GM23338 (cell line): Measurements from ENCODE around the gene KBTBD4. TPM values are rescaled to one million over a fixed set of nuclear protein-coding genes. Genes with fewer than 3 reads are reported as not detected.

Experiments
- ATAC-seq: fragments of 200-7000 bp; cut with Tn5 transposase; 3 replicates; pipeline ENCODE4 v1.9.1; 2020
- DNase-seq: peaks from one replicate; pipeline ENCODE4 v3.0.0-alpha.2; 2015; ENCODE audit warnings: low spot score
- H2AFZ ChIP-seq: fragments of 200-600 bp; sonication (generic); 2 replicates; pipeline ENCODE4 v1.8.0; 2016; ENCODE audit warnings: antibody characterized with exemption, mild to moderate bottlenecking, moderate library complexity
- H3F3A ChIP-seq: fragments of 200-600 bp; sonication (generic); replicated peaks from 2 replicates; pipeline ENCODE4 v1.8.0; 2017; ENCODE audit warnings: antibody characterized with exemption, mixed run types, low read depth
- H3K27ac ChIP-seq: fragments of 200-600 bp; sonication (generic); 2 replicates; pipeline ENCODE4 v1.6.1; 2016; ENCODE audit warnings: low read depth
- H3K27me3 ChIP-seq: fragments of 200-600 bp; sonication (generic); 2 replicates; pipeline ENCODE4 v1.8.0; 2016; ENCODE audit warnings: mild to moderate bottlenecking, mixed run types, moderate library complexity; ENCODE audit not compliant: insufficient read depth
- H3K36me3 ChIP-seq: fragments of 200-600 bp; sonication (generic); 2 replicates; pipeline ENCODE4 v1.8.0; 2016; ENCODE audit warnings: mild to moderate bottlenecking; ENCODE audit not compliant: insufficient read depth
- H3K4me1 ChIP-seq: fragments of 200-600 bp; sonication (generic); 2 replicates; pipeline ENCODE4 v1.8.0; 2016; ENCODE audit warnings: mild to moderate bottlenecking, moderate library complexity; ENCODE audit not compliant: insufficient read depth
- H3K4me2 ChIP-seq: fragments of 200-600 bp; sonication (generic); 2 replicates; pipeline ENCODE4 v1.7.1; 2017; ENCODE audit warnings: mixed run types
- H3K4me3 ChIP-seq: fragments of 200-600 bp; sonication (generic); 2 replicates; pipeline ENCODE4 v1.6.1; 2016; ENCODE audit warnings: mixed run types
- H3K79me2 ChIP-seq: fragments of 200-600 bp; sonication (generic); replicated peaks from 2 replicates; pipeline ENCODE4 v1.8.0; 2017; ENCODE audit warnings: mild to moderate bottlenecking; ENCODE audit not compliant: insufficient read depth
- H3K9me2 ChIP-seq: fragments of 200-600 bp; sonication (generic); 2 replicates; pipeline ENCODE4 v1.8.0; 2017; ENCODE audit not compliant: insufficient read depth
- H4K20me1 ChIP-seq: fragments of 200-600 bp; sonication (generic); replicated peaks from 2 replicates; pipeline ENCODE4 v1.8.0; 2017; ENCODE audit warnings: mild to moderate bottlenecking; ENCODE audit not compliant: insufficient read depth
- H3K27ac Mint-ChIP-seq: 2 replicates; pipeline ENCODE4 v1.8.0; 2020; ENCODE audit warnings: inconsistent platforms, mild to moderate bottlenecking, moderate library complexity, mixed read lengths
- H3K27me3 Mint-ChIP-seq: 3 replicates; pipeline ENCODE4 v1.8.0; 2022; ENCODE audit warnings: low read depth, mild to moderate bottlenecking, moderate library complexity, mixed read lengths, inconsistent platforms; ENCODE audit not compliant: insufficient read depth, poor library complexity
- H3K36me3 Mint-ChIP-seq: 3 replicates; pipeline ENCODE4 v1.8.0; 2021; ENCODE audit warnings: low read depth, mild to moderate bottlenecking, inconsistent platforms, moderate library complexity, mixed read lengths
- H3K4me1 Mint-ChIP-seq: 3 replicates; pipeline ENCODE4 v1.8.0; 2020; ENCODE audit warnings: mild to moderate bottlenecking, inconsistent platforms, mixed read lengths
- H3K4me3 Mint-ChIP-seq: 3 replicates; pipeline ENCODE4 v1.8.0; 2021; ENCODE audit warnings: moderate library complexity, mild to moderate bottlenecking, inconsistent platforms, mixed read lengths
- H3K9me3 Mint-ChIP-seq: 3 replicates; pipeline ENCODE4 v1.8.0; 2020; ENCODE audit warnings: moderate library complexity, mild to moderate bottlenecking, inconsistent platforms, mixed read lengths
- CREB1 ChIP-seq: fragments of 250-450 bp; sonication (Bioruptor Pico); IDR thresholded peaks from 2 replicates; pipeline ENCODE4 v1.5.0; 2020; ENCODE audit warnings: low read depth, mild to moderate bottlenecking, moderate library complexity
- EZH2 ChIP-seq: fragments of 200-600 bp; sonication (generic); IDR thresholded peaks from one replicate; pipeline ENCODE4 v1.8.0; 2017; ENCODE audit warnings: antibody characterized with exemption, mild to moderate bottlenecking, low read depth; ENCODE audit not compliant: unreplicated experiment
- EZH2phosphoT487 ChIP-seq: fragments of 200-600 bp; sonication (generic); IDR thresholded peaks from one replicate; pipeline ENCODE4 v1.8.1; 2018; ENCODE audit warnings: antibody characterized with exemption; ENCODE audit not compliant: unreplicated experiment
- JUNB ChIP-seq: IDR thresholded peaks from one replicate; pipeline ENCODE4 v1.6.1; 2016; ENCODE audit warnings: antibody characterized with exemption; ENCODE audit not compliant: unreplicated experiment
- NANOG ChIP-seq: IDR thresholded peaks from 2 replicates; pipeline ENCODE4 v1.6.1; 2016; ENCODE audit warnings: antibody characterized with exemption, borderline replicate concordance
- POLR2AphosphoS5 ChIP-seq: IDR thresholded peaks from 2 replicates; pipeline ENCODE4 v1.6.1; 2016; ENCODE audit warnings: antibody characterized with exemption, low read depth
- STAT1 ChIP-seq: IDR thresholded peaks from one replicate; pipeline ENCODE4 v1.6.1; 2016; ENCODE audit warnings: antibody characterized with exemption; ENCODE audit not compliant: unreplicated experiment
- ZNF114 ChIP-seq: fragments of 250-450 bp; sonication (Bioruptor Pico); IDR thresholded peaks from 2 replicates; pipeline ENCODE4 v1.5.0; 2020; ENCODE audit warnings: mild to moderate bottlenecking, moderate library complexity
- ZNF331 ChIP-seq: fragments of 250-450 bp; sonication (Bioruptor Pico); IDR thresholded peaks from 2 replicates; pipeline ENCODE4 v1.5.0; 2020; ENCODE audit warnings: low read depth, mild to moderate bottlenecking, moderate library complexity
- polyA plus RNA-seq: library from polyadenylated mRNA; unstranded; fragments of >200 nt; fragmentation: Nextera tagmentation; extraction: Ambion mirVana; gene quantifications from 2 replicates; pipeline ENCODE4 v1.2.1, GENCODE V29; 2016
- total RNA-seq: library from RNA; depleted of rRNA; stranded (reverse); fragments of >200 nt; shearing (Covaris generic); gene quantifications from 2 replicates; pipeline ENCODE4 v1.2.3, GENCODE V29; 2014
- TF ChIP-seq, protein P1 (sequence below): IDR thresholded peaks from one replicate; pipeline ENCODE4 v1.6.1; 2018; ENCODE audit warnings: antibody characterized with exemption; ENCODE audit not compliant: unreplicated experiment
- TF ChIP-seq, protein P2 (sequence below), 2 experiments: fragments of 200-600 bp in 1 of 2; sonication (generic) in 1 of 2; conservative IDR thresholded peaks; 2 replicates each; pipeline versions ENCODE4 v1.5.1 to v1.6.1; 2016 to 2017; ENCODE audit warnings: antibody characterized with exemption in 2 of 2, low read depth in 2 of 2, mild to moderate bottlenecking in 2 of 2, moderate library complexity in 1 of 2
- TF ChIP-seq, protein P3 (sequence below): fragments of 250-450 bp; sonication (Bioruptor Pico); IDR thresholded peaks from 2 replicates; pipeline ENCODE4 v1.5.0; 2020; ENCODE audit warnings: mild to moderate bottlenecking, moderate library complexity
- TF ChIP-seq, protein P4 (sequence below): IDR thresholded peaks from 2 replicates; pipeline ENCODE4 v1.6.1; 2016; ENCODE audit warnings: antibody characterized with exemption

KBTBD4 gene
- total and polyA plus RNA-seq, 2 experiments from 2014 or later: 5.8 to 16.6 TPM

DNA sequence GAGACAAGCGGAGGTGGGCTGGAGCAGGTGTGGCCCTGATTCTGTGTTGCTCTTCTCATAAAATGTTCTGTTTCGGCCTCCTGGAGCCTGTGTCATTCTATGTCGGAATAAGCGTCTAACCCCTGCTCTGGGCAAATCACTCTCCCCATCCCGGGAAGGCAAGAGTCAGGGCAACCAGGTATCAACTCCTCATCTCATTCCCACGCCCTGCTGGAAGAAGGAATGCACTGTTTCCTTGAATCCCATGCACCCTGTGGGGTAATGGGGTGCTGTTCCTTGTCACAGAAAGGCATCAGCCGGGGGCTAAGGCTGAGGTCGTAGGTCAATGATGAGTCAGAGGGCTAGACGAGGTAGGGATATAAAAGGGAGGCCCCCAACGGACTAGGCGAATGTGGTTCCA lies 10.3 kb upstream of the KBTBD4 start (continued):
- TF ChIP-seq, protein P1, sequence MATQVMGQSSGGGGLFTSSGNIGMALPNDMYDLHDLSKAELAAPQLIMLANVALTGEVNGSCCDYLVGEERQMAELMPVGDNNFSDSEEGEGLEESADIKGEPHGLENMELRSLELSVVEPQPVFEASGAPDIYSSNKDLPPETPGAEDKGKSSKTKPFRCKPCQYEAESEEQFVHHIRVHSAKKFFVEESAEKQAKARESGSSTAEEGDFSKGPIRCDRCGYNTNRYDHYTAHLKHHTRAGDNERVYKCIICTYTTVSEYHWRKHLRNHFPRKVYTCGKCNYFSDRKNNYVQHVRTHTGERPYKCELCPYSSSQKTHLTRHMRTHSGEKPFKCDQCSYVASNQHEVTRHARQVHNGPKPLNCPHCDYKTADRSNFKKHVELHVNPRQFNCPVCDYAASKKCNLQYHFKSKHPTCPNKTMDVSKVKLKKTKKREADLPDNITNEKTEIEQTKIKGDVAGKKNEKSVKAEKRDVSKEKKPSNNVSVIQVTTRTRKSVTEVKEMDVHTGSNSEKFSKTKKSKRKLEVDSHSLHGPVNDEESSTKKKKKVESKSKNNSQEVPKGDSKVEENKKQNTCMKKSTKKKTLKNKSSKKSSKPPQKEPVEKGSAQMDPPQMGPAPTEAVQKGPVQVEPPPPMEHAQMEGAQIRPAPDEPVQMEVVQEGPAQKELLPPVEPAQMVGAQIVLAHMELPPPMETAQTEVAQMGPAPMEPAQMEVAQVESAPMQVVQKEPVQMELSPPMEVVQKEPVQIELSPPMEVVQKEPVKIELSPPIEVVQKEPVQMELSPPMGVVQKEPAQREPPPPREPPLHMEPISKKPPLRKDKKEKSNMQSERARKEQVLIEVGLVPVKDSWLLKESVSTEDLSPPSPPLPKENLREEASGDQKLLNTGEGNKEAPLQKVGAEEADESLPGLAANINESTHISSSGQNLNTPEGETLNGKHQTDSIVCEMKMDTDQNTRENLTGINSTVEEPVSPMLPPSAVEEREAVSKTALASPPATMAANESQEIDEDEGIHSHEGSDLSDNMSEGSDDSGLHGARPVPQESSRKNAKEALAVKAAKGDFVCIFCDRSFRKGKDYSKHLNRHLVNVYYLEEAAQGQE: no peak
- TF ChIP-seq ZNF331 (CRISPR knock-in tag): no peak

DNA sequence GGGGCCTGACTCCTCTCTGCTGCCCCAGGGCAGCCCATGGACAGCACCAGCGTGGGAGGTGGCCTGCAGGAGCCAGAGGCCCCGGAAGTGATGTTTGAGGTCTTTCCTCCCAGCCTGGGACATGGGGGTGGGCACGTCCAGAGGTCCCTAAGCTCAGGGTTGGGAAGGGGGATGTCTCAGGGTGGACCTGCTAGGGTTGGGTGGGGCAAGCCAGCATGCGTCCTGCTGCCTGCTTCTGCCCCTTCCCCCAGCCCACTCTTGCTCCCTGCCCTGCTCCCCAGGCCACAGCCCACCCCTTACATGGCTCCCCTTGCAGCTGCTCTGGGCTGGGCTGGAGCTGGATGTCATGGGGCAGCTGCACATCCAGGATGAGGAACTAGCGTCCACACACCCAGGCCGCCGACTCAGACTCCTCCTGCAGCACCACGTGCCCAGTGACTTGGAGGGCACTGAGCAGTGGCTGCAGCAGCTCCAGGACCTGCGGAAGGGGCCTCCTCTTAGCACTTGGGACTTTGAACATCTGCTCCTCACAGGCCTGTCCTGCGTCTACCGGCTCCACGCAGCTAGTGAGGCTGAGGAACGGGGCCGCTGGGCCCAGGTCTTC lies 9.1 kb upstream of the KBTBD4 start:
- Histone ChIP-seq H3K9me2 (0 out of 2 replicates have a peak, but pooled peaks cover 6% of the 10 kb centered on the region), H3K27me3 (peaks cover 36% of the 10 kb centered on the region), H4K20me1 (no peaks in the 10 kb centered on the region; the same call in 1 of the 2 replicates), H3K4me1 (peaks cover 11% of the 10 kb centered on the region), H3F3A (no peaks in the 10 kb centered on the region), H3K4me2 (no peak overlapping the region), H3K27ac (no peak overlapping the region), H3K4me3 (no peak overlapping the region), H3K79me2 (no peaks in the 10 kb centered on the region), H3K36me3 (no peaks in the 10 kb centered on the region), H2AFZ (no peak overlapping the region)
- ATAC-seq (no peak), DNase-seq (no peak)
- Mint-ChIP-seq H3K4me1 (peaks cover 11% of the 10 kb centered on the region; the same call in 2 of the 3 replicates), H3K27me3 (peaks cover 34% of the 10 kb centered on the region), H3K9me3 (no peaks in the 10 kb centered on the region), H3K27ac (no peak overlapping the region), H3K36me3 (peaks cover 26% of the 10 kb centered on the region), H3K4me3 (no peak overlapping the region)
- TF ChIP-seq ZNF114 (CRISPR knock-in tag) (no peak), STAT1 (no peak), CREB1 (CRISPR knock-in tag) (no peak), ZNF331 (CRISPR knock-in tag) (no peak), JUNB (no peak), EZH2 (no peak), POLR2AphosphoS5 (no peak), NANOG (no peak), EZH2phosphoT487 (no peak)
- TF ChIP-seq, protein P2, sequence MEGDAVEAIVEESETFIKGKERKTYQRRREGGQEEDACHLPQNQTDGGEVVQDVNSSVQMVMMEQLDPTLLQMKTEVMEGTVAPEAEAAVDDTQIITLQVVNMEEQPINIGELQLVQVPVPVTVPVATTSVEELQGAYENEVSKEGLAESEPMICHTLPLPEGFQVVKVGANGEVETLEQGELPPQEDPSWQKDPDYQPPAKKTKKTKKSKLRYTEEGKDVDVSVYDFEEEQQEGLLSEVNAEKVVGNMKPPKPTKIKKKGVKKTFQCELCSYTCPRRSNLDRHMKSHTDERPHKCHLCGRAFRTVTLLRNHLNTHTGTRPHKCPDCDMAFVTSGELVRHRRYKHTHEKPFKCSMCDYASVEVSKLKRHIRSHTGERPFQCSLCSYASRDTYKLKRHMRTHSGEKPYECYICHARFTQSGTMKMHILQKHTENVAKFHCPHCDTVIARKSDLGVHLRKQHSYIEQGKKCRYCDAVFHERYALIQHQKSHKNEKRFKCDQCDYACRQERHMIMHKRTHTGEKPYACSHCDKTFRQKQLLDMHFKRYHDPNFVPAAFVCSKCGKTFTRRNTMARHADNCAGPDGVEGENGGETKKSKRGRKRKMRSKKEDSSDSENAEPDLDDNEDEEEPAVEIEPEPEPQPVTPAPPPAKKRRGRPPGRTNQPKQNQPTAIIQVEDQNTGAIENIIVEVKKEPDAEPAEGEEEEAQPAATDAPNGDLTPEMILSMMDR (conservative IDR thresholded peaks at IDR 0.05; ENCODE audit: low read depth in 2 of 2): no peak
- TF ChIP-seq, protein P3, sequence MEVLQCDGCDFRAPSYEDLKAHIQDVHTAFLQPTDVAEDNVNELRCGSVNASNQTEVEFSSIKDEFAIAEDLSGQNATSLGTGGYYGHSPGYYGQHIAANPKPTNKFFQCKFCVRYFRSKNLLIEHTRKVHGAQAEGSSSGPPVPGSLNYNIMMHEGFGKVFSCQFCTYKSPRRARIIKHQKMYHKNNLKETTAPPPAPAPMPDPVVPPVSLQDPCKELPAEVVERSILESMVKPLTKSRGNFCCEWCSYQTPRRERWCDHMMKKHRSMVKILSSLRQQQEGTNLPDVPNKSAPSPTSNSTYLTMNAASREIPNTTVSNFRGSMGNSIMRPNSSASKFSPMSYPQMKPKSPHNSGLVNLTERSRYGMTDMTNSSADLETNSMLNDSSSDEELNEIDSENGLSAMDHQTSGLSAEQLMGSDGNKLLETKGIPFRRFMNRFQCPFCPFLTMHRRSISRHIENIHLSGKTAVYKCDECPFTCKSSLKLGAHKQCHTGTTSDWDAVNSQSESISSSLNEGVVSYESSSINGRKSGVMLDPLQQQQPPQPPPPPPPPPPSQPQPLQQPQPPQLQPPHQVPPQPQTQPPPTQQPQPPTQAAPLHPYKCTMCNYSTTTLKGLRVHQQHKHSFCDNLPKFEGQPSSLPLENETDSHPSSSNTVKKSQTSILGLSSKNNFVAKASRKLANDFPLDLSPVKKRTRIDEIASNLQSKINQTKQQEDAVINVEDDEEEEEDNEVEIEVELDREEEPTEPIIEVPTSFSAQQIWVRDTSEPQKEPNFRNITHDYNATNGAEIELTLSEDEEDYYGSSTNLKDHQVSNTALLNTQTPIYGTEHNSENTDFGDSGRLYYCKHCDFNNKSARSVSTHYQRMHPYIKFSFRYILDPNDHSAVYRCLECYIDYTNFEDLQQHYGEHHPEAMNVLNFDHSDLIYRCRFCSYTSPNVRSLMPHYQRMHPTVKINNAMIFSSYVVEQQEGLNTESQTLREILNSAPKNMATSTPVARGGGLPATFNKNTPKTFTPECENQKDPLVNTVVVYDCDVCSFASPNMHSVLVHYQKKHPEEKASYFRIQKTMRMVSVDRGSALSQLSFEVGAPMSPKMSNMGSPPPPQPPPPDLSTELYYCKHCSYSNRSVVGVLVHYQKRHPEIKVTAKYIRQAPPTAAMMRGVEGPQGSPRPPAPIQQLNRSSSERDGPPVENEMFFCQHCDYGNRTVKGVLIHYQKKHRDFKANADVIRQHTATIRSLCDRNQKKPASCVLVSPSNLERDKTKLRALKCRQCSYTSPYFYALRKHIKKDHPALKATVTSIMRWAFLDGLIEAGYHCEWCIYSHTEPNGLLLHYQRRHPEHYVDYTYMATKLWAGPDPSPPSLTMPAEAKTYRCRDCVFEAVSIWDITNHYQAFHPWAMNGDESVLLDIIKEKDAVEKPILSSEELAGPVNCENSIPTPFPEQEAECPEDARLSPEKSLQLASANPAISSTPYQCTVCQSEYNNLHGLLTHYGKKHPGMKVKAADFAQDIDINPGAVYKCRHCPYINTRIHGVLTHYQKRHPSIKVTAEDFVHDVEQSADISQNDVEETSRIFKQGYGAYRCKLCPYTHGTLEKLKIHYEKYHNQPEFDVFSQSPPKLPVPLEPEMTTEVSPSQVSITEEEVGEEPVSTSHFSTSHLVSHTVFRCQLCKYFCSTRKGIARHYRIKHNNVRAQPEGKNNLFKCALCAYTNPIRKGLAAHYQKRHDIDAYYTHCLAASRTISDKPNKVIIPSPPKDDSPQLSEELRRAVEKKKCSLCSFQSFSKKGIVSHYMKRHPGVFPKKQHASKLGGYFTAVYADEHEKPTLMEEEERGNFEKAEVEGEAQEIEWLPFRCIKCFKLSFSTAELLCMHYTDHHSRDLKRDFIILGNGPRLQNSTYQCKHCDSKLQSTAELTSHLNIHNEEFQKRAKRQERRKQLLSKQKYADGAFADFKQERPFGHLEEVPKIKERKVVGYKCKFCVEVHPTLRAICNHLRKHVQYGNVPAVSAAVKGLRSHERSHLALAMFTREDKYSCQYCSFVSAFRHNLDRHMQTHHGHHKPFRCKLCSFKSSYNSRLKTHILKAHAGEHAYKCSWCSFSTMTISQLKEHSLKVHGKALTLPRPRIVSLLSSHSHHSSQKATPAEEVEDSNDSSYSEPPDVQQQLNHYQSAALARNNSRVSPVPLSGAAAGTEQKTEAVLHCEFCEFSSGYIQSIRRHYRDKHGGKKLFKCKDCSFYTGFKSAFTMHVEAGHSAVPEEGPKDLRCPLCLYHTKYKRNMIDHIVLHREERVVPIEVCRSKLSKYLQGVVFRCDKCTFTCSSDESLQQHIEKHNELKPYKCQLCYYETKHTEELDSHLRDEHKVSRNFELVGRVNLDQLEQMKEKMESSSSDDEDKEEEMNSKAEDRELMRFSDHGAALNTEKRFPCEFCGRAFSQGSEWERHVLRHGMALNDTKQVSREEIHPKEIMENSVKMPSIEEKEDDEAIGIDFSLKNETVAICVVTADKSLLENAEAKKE: no peak
- TF ChIP-seq, protein P4, sequence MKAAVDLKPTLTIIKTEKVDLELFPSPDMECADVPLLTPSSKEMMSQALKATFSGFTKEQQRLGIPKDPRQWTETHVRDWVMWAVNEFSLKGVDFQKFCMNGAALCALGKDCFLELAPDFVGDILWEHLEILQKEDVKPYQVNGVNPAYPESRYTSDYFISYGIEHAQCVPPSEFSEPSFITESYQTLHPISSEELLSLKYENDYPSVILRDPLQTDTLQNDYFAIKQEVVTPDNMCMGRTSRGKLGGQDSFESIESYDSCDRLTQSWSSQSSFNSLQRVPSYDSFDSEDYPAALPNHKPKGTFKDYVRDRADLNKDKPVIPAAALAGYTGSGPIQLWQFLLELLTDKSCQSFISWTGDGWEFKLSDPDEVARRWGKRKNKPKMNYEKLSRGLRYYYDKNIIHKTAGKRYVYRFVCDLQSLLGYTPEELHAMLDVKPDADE: no peak
